D721Med (cell line): Measurements from ENCODE around the gene RGCC.

ENCODE experiments used
- DNase-seq: peaks from one replicate; pipeline ENCODE4 v3.0.0; 2011; ENCODE audit warnings: low spot score; ENCODE audit not compliant: insufficient read length
- FAIRE-seq: peaks from 2 replicates; lab custom pipeline; 2011; peaks lifted over from hg19 to GRCh38; lab: Jason Lieb, UNC
- TF ChIP-seq, protein P1 (sequence below): IDR thresholded peaks from 2 replicates; pipeline ENCODE4 v1.5.1; 2012; ENCODE audit warnings: mild to moderate bottlenecking, control low read depth; ENCODE audit not compliant: insufficient read depth; ENCODE audit errors: missing control alignments

The RGCC gene

DNA sequence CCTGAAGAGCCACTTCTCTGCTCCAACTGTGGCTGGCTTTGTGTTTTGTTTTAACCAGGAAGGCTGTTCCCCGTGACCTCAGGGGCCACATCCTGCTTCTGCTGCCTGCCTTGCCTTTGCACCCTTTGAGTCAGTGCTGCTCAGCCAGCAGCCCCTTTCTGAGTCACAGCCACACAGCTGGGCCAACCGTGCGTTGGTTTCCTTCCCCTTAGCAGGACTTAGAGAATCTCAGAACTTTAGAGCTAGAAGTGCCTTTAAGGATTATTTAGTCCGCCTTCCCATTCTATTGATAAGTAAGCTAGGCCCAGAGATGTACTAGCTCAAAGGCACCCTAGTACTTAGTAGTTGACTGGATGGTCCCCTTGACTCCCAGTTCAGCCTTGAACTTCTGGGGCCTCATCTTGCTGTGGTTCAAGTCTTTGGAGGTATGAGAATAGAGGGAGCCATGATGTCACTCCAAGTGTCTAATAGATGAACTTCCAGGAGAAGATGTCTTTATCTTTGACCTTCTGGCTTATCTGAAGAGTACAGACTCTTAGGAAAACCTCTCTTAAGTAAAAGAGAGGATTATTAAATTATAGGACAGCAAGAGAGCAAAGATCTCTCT, 8.0 kb downstream of the RGCC start:
- FAIRE-seq, result no peak
- TF ChIP-seq, protein P1, sequence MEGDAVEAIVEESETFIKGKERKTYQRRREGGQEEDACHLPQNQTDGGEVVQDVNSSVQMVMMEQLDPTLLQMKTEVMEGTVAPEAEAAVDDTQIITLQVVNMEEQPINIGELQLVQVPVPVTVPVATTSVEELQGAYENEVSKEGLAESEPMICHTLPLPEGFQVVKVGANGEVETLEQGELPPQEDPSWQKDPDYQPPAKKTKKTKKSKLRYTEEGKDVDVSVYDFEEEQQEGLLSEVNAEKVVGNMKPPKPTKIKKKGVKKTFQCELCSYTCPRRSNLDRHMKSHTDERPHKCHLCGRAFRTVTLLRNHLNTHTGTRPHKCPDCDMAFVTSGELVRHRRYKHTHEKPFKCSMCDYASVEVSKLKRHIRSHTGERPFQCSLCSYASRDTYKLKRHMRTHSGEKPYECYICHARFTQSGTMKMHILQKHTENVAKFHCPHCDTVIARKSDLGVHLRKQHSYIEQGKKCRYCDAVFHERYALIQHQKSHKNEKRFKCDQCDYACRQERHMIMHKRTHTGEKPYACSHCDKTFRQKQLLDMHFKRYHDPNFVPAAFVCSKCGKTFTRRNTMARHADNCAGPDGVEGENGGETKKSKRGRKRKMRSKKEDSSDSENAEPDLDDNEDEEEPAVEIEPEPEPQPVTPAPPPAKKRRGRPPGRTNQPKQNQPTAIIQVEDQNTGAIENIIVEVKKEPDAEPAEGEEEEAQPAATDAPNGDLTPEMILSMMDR, result no peak
- no peak for DNase-seq

DNA sequence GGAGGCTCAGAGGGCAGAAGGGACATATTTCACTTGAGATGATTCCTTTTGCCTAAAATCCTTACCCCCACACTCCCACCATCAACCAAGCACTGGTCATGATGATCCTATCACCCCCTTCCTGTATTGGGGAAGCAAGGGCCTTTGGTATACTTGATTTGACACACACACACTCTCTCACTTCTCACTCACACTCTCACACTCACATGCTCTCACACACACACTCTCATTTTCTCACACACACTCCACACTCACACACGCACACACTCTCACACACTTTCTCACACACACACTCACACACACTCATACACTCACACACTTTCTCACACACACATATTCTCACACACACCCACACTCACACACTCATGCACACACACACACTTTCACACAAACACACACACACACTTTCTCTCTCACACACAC, 8.6 kb downstream of the RGCC start:
- no peak for FAIRE-seq
- DNase-seq, result no peak
- TF ChIP-seq, protein P1, result no peak

DNA sequence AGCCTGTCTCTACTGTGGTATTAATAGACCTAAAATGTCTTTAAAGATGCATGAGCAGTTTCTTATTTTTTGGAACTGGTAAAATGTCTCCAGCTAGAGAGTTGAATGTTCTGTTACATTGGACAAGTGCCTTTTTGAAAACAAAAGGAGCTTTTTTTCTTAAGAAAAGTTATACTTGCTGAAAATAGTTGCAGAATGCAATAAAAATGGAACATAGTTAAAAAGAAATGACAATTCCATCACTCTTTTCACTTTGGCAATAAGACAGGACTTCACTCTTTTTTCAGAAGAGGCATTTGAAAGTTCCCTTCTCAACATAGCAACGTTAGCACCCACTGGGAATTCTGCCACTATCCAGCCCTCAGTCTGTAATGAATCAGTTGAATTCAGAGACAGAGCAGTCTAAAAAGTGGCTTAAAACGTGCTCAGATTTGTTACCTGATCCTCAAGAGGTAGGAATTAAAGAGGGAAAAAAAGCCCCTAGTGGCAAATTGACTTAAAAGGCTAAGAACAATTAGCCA, 10.1 kb downstream of the RGCC start:
- FAIRE-seq (no peak), DNase-seq (no peak)
- TF ChIP-seq, protein P1, result no peak

DNA sequence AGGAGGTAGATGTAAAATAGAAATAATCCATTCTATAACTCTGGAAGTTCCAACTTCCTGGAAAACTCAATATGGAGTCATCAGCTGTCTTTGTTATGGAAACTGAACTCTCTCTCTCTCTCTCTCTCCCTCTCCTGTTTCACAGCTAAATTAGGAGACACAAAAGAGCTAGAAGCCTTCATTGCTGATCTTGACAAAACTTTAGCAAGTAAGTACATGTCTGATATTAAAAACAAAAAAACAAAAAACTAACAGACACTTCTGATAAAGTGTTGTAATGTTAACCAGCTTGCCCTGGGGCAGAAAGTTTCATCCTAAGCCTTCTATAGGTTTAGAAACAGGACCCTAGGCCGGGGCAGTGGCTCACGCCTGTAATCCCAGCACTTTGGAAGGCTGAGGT, 11.3 kb downstream of the RGCC start:
- FAIRE-seq, result no peak
- DNase-seq, result no peak
- TF ChIP-seq, protein P1, result no peak

DNA sequence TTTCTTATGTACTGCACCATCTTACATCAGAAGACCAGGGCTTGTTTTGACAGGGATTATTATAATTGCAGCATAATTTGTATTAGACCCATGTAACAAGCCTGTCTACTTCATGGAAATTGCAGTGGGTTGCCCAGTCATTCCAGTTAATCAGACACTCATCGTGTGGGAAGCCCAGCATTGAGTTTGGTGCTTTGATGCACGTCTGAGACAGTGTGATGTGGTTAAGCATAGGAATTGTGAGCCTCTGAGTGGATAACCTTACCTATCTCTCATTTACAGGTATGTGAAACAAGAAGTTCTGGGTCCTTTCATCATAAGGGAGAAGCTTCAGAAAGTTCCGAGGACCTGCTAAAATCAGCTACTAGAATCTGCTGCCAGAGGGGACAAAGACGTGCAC, 12.8 kb downstream of the RGCC start:
- FAIRE-seq (no peak), DNase-seq (no peak)
- TF ChIP-seq, protein P1, result no peak

DNA sequence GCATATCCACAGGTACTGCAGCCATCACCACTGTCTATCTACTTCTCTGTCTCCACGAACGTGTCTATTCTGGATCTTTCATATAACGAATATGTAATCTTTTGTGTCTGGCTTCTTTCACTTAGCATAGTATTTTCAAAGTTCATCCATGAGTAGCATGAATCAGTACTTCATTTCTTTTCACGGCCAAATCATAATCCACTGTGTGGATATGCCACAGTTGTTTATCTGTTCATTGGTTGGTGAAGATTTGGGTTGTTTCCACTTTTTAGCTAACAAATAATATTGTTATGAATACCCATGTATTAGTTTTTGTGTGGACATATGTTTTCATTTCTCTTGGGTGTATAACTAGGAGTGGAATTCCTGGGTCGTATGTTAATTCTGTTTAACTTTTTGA, 14.4 kb downstream of the RGCC start:
- FAIRE-seq (no peak), DNase-seq (no peak)
- TF ChIP-seq, protein P1, result no peak

DNA sequence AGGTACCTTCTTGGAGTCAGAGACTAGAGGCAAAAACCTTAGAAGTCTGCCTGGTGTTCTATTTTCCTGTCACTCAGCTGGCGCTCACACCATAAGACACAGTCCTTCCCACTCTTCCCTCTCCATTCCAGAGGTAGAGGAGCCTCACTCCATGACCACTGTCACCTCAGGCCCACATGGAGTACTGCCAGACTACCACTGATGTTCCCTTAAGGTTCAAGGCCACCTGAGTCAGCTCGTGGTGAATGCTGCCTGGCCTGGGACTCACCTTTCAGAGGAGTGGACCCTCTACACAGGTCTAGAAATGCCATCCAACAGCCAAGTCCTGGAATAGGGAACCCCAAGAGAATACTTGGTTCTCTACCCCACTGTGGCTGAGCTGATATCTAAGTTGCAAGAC, 29.9 kb downstream of the RGCC start:
- DNase-seq (no peak), FAIRE-seq (no peak)
- TF ChIP-seq, protein P1, result no peak
